AG09319 (cell line): ENCODE data around the gene NME2.

ENCODE experiments used
- DNase-seq: peaks from one replicate; pipeline ENCODE4 v3.0.0-alpha.2; 2010; ENCODE audit warnings: low read depth; ENCODE audit errors: extremely low read depth
- CTCF ChIP-seq: IDR thresholded peaks from 2 replicates; pipeline ENCODE4 v1.5.1; 2011; ENCODE audit warnings: low read depth, mild to moderate bottlenecking, inconsistent platforms, low read length, moderate library complexity

The NME2 gene

GRCh38 chr17:51166198-51166986 lies at the start of gene NME2:
Gene NME2, plus strand, starts transcription at chr17:51166411. Its CDS starts 420 bp downstream, at chr17:51166831.
- no peak for TF ChIP-seq CTCF
- peak; percentile 66 for DNase-seq

- no peak for DNase-seq
- no peak for TF ChIP-seq CTCF
Measured at GRCh38 chr17:51118330-51119195, 47.6 kb upstream of the NME2 start.

GRCh38 chr17:51119415-51120356 lies 46.5 kb upstream of the NME2 start:
- TF ChIP-seq CTCF, result peak; percentile 28
- DNase-seq, result no peak

- TF ChIP-seq CTCF, result no peak
- no peak for DNase-seq
Measured at GRCh38 chr17:51120357-51120738, 45.9 kb upstream of the NME2 start.

- DNase-seq, result peak; percentile 91
Measured at GRCh38 chr17:51120739-51121619, 45.2 kb upstream of the NME2 start, which contains the start of gene SPAG9. Gene SPAG9, minus strand, starts transcription at chr17:51120868. Its CDS starts 212 bp downstream, at chr17:51120656.

More at GRCh38 chr17:51120739-51121619, 45.2 kb upstream of the NME2 start, which contains the start of gene SPAG9:
- TF ChIP-seq CTCF, result no peak
